WTC11 (cell line): ENCODE data around the gene RBM26. TPM values are rescaled to one million over a fixed set of nuclear protein-coding genes. Genes with fewer than 3 reads are reported as not detected.

Experiments used
- ATAC-seq: fragments of 200-7000 bp; cut with Tn5 transposase; 2 replicates; pipeline ENCODE4 v1.10.0; 2021; ENCODE audit warnings: mild to moderate bottlenecking, moderate library complexity
- CTCF ChIA-PET: fragments of 300-600 bp; sonication (Branson Sonifier 250); formaldehyde crosslinking; loops from one replicate; lab custom pipeline; 2021; ENCODE audit warnings: antibody characterized with exemption; lab: Charles Lee
- POLR2A ChIA-PET: fragments of 350-600 bp; sonication (Branson Sonifier 250); formaldehyde crosslinking; loops from one replicate; lab custom pipeline; 2021; ENCODE audit warnings: antibody characterized with exemption; lab: Charles Lee
- DNase-seq: peaks from one replicate; pipeline ENCODE4 v3.0.0; 2021; ENCODE audit warnings: low spot score
- H3K27ac Mint-ChIP-seq: 2 replicates; pipeline ENCODE4 v1.8.0; 2021; ENCODE audit warnings: mixed read lengths
- H3K27me3 Mint-ChIP-seq: 2 replicates; pipeline ENCODE4 v1.8.0; 2021; ENCODE audit warnings: low read depth, mild to moderate bottlenecking, moderate library complexity, mixed read lengths
- H3K36me3 Mint-ChIP-seq: 2 replicates; pipeline ENCODE4 v1.8.0; 2021; ENCODE audit warnings: mixed read lengths
- H3K4me1 Mint-ChIP-seq: 2 replicates; pipeline ENCODE4 v1.8.0; 2022; ENCODE audit warnings: mixed read lengths
- H3K4me3 Mint-ChIP-seq: 2 replicates; pipeline ENCODE4 v1.8.0; 2021; ENCODE audit warnings: mild to moderate bottlenecking, moderate library complexity, mixed read lengths
- H3K9me3 Mint-ChIP-seq: 2 replicates; pipeline ENCODE4 v1.8.0; 2021; ENCODE audit warnings: mixed read lengths
- ATF1 ChIP-seq: sonication (generic); formaldehyde crosslinking; IDR thresholded peaks from 2 replicates; pipeline ENCODE4 v1.8.1; 2023; ENCODE audit warnings: mild to moderate bottlenecking, moderate library complexity, missing genetic modification reagents
- CBFB ChIP-seq: sonication (generic); formaldehyde crosslinking; IDR thresholded peaks from 2 replicates; pipeline ENCODE4 v1.8.1; 2022; ENCODE audit warnings: mild to moderate bottlenecking, low read depth, missing genetic modification reagents
- FOXP1 ChIP-seq: sonication (generic); formaldehyde crosslinking; IDR thresholded peaks from 2 replicates; pipeline ENCODE4 v1.8.0; 2022; ENCODE audit warnings: missing genetic modification reagents, mild to moderate bottlenecking, moderate library complexity, borderline replicate concordance
- IRF1 ChIP-seq: sonication (generic); formaldehyde crosslinking; IDR thresholded peaks from 2 replicates; pipeline ENCODE4 v1.8.0; 2023; ENCODE audit warnings: missing genetic modification reagents
- KAT7 ChIP-seq: sonication (generic); formaldehyde crosslinking; IDR thresholded peaks from 2 replicates; pipeline ENCODE4 v1.8.1; 2023; ENCODE audit warnings: missing genetic modification reagents, mild to moderate bottlenecking, borderline replicate concordance
- MAX ChIP-seq: sonication (generic); formaldehyde crosslinking; IDR thresholded peaks from 2 replicates; pipeline ENCODE4 v1.8.0; 2022; ENCODE audit warnings: mild to moderate bottlenecking, missing genetic modification reagents
- NR2C2 ChIP-seq: sonication (generic); formaldehyde crosslinking; IDR thresholded peaks from 2 replicates; pipeline ENCODE4 v1.8.0; 2022; ENCODE audit warnings: mild to moderate bottlenecking, missing genetic modification reagents
- PREB ChIP-seq: sonication (generic); formaldehyde crosslinking; IDR thresholded peaks from 2 replicates; pipeline ENCODE4 v1.8.1; 2022; ENCODE audit warnings: mild to moderate bottlenecking, missing genetic modification reagents, moderate library complexity, borderline replicate concordance
- SMAD3 ChIP-seq: sonication (generic); formaldehyde crosslinking; IDR thresholded peaks from 2 replicates; pipeline ENCODE4 v1.8.0; 2022; ENCODE audit warnings: missing genetic modification reagents, mild to moderate bottlenecking, borderline replicate concordance
- SMAD4 ChIP-seq: sonication (generic); formaldehyde crosslinking; IDR thresholded peaks from 2 replicates; pipeline ENCODE4 v1.8.0; 2022; ENCODE audit warnings: mild to moderate bottlenecking, missing genetic modification reagents
- TCF7 ChIP-seq: sonication (generic); formaldehyde crosslinking; IDR thresholded peaks from 2 replicates; pipeline ENCODE4 v1.8.0; 2022; ENCODE audit warnings: mild to moderate bottlenecking, low read depth, missing genetic modification reagents, moderate library complexity
- USF1 ChIP-seq: sonication (generic); formaldehyde crosslinking; IDR thresholded peaks from 2 replicates; pipeline ENCODE4 v1.8.0; 2022; ENCODE audit warnings: mild to moderate bottlenecking, missing genetic modification reagents
- ZMAT4 ChIP-seq: fragments of 250-450 bp; sonication (Bioruptor Pico); IDR thresholded peaks from 2 replicates; pipeline ENCODE4 v1.9.0; 2021; ENCODE audit warnings: mild to moderate bottlenecking
- ZNF416 ChIP-seq: fragments of 250-450 bp; sonication (Bioruptor Pico); IDR thresholded peaks from 2 replicates; pipeline ENCODE4 v1.9.0; 2021; ENCODE audit warnings: mild to moderate bottlenecking, inconsistent platforms
- ZNF532 ChIP-seq: fragments of 250-450 bp; sonication (Bioruptor Pico); IDR thresholded peaks from 2 replicates; pipeline ENCODE4 v1.9.0; 2021; ENCODE audit warnings: mild to moderate bottlenecking, borderline replicate concordance
- ZNF671 ChIP-seq: fragments of 250-450 bp; sonication (Bioruptor Pico); IDR thresholded peaks from 2 replicates; pipeline ENCODE4 v1.8.0; 2021; ENCODE audit warnings: mild to moderate bottlenecking
- ZSCAN18 ChIP-seq: fragments of 250-450 bp; sonication (Bioruptor Pico); IDR thresholded peaks from 2 replicates; pipeline ENCODE4 v2.1.2; 2022; ENCODE audit warnings: mild to moderate bottlenecking, moderate library complexity
- total RNA-seq: library from RNA; stranded (reverse); gene quantifications from 3 replicates; pipeline ENCODE4 v1.2.3, GENCODE V29; 2021

The RBM26 gene
- total RNA-seq, 1 experiment from 2014 or later: 64.1 TPM

GRCh38 chr13:79407349-79407979 lies 1.4 kb upstream of the RBM26 start:
- peaks cover 23% of the 10 kb centered on the region for H3K4me1 Mint-ChIP-seq
- DNase-seq (no peak), ATAC-seq (no peak)
- peak overlapping the region; percentile 88 for H3K4me3 Mint-ChIP-seq
- H3K27me3 Mint-ChIP-seq: no peaks in the 10 kb centered on the region
- H3K27ac Mint-ChIP-seq: peak overlapping the region; percentile 3; the same call in 1 of the 2 replicates
- TF ChIP-seq NR2C2 (CRISPR knock-in tag) (no peak), PREB (CRISPR knock-in tag) (no peak), TCF7 (CRISPR knock-in tag) (no peak), ZSCAN18 (CRISPR knock-in tag) (no peak), IRF1 (CRISPR knock-in tag) (no peak)
- ChIA-PET CTCF (interaction anchor here (2.1 to 2.7 kb wide), 2 partner anchors 16 kb away, joined by 11 read pairs; no protein-coding TSS in a partner anchor), POLR2A (no interaction called here)
- H3K36me3 Mint-ChIP-seq: peaks cover 2% of the 10 kb centered on the region
- H3K9me3 Mint-ChIP-seq: no peaks in the 10 kb centered on the region

- Mint-ChIP-seq H3K9me3 (no peaks in the 10 kb centered on the region), H3K4me1 (peaks cover 30% of the 10 kb centered on the region), H3K4me3 (peak overlapping the region; percentile 88), H3K27ac (peak overlapping the region; percentile 97), H3K36me3 (peaks cover 4% of the 10 kb centered on the region), H3K27me3 (no peaks in the 10 kb centered on the region)
- ATAC-seq (peak; percentile 26), DNase-seq (no peak)
- ChIA-PET CTCF (interaction anchor here (1.0 to 2.7 kb wide), 3 partner anchors 15 to 75 kb away, joined by 3 to 11 read pairs (median 11); partner anchors contain the start of gene NDFIP2), POLR2A (interaction anchor here (0.7 to 1.5 kb wide), 3 partner anchors 10 to 15 kb away, joined by 3 to 5 read pairs (median 4); no protein-coding TSS in a partner anchor)
- no peak for TF ChIP-seq ZNF416 (CRISPR knock-in tag)
- no peak for TF ChIP-seq ZNF532 (CRISPR knock-in tag)
- TF ChIP-seq ZNF671: no peak
- no peak for TF ChIP-seq ZMAT4
- 0 out of 2 replicates have a peak, but pooled peaks have one; percentile 60 for TF ChIP-seq ATF1 (CRISPR knock-in tag)
- peak; percentile 11; the same call in 1 of the 2 replicates for TF ChIP-seq USF1 (CRISPR knock-in tag)
- no peak; the same call in 1 of the 2 replicates for TF ChIP-seq MAX
- no peak for TF ChIP-seq FOXP1 (CRISPR knock-in tag)
- TF ChIP-seq IRF1 (CRISPR knock-in tag): no peak
- no peak for TF ChIP-seq SMAD4 (CRISPR knock-in tag)
- no peak for TF ChIP-seq SMAD3 (CRISPR knock-in tag)
- TF ChIP-seq PREB (CRISPR knock-in tag): 0 out of 2 replicates have a peak, but pooled peaks have one; percentile 39
- no peak for TF ChIP-seq CBFB (CRISPR knock-in tag)
- TF ChIP-seq KAT7 (CRISPR knock-in tag): 0 out of 2 replicates have a peak, but pooled peaks have one; percentile 57
These were observed 498 bp upstream of the RBM26 start for GRCh38 chr13:79406597-79406908.
